DMS 273 (cell line): ENCODE data around the gene JAKMIP3.

Experiments
- DNase-seq: peaks from one replicate; lab custom pipeline; 2025; ENCODE audit not compliant: unreplicated experiment; lab: John Stamatoyannopoulos, UW

The JAKMIP3 gene

DNA sequence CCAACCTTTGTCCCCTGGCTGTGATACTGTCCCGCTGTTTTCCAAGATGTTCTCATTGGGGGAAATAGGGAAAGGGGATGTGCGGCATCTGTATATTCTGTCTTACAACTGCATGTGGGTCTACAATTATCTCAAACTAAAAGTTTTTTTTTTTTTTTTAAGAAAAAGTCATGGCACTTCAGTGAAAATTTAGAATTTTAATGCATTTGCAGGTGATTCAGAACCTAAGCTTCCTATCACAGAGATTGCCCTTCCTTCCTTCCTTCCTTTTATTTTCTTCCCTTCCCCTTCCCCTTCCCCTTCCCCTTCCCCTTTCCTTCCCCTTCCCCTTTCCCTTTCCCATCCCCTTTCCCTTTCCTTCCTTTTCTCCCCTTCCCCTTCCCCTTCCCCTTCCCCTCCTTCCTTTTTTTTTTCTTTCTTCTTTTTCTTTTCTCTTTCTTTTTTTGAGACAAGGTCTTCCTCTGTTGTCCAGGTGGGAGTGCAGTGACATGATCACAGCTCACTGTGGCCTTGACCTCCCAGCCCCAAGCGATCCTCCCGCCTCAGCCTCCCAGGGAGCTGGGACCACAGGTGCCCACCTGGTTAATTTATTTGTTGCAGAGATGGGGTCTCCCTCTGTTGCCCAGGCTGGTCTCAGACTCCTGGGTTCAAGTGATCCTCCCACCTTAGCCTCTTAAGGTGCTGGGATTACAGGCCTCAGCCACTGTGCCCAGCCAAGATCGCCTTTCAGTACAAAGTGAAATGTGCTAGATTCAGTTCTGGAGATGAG lies 32.0 kb downstream of the JAKMIP3 start:
- DNase-seq: no peak

- DNase-seq: no peak
These were observed 33.0 kb downstream of the JAKMIP3 start for GRCh38 chr10:132098539-132099388.

DNA sequence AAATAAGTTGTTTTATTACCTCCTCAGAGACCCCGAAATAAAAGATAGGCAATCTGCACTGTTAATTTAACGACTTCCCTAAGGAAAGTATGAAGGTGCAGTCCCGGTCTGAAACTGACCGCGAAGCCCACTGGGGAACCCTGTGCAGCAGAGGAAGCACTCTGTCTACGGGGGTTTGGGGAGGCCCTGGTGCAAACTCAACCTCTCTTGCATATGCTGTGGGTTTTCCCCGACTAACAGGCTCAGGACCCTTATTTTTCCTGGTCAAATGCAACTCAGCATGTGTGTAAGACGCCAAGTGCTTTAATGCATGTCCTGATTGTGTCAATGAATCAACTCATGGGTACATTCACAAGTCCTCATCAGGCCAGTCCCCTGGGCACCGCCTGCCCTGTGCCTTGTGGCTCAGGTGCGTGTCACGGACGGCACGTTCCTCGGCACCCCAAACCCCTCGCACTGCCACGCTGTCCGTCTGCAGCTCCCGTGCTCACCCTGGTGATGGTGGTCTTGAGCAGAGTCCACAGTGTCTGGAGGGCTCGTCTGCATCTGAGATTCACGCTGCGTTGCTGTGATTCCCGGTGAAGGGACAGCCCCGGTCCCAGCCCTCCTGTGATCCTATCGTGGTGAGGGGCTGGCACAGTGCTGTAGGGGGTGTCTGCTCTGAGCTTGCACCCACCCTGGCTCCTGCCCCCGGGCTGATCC lies 33.8 kb downstream of the JAKMIP3 start:
- no peak for DNase-seq

GRCh38 chr10:132100091-132100481 lies 34.3 kb downstream of the JAKMIP3 start:
- DNase-seq: no peak

GRCh38 chr10:132100556-132101349 lies 35.0 kb downstream of the JAKMIP3 start:
- DNase-seq: no peak

GRCh38 chr10:132101529-132101928 lies 35.8 kb downstream of the JAKMIP3 start:
- no peak for DNase-seq

- no peak for DNase-seq
These were observed 36.4 kb downstream of the JAKMIP3 start for GRCh38 chr10:132102071-132102716.

GRCh38 chr10:132102717-132103110 lies 37.0 kb downstream of the JAKMIP3 start:
- DNase-seq: no peak

- no peak for DNase-seq
These were observed 37.6 kb downstream of the JAKMIP3 start for GRCh38 chr10:132103116-132103910.

- DNase-seq: no peak
These were observed 38.3 kb downstream of the JAKMIP3 start for GRCh38 chr10:132104062-132104461.

- no peak for DNase-seq
These were observed 38.9 kb downstream of the JAKMIP3 start for GRCh38 chr10:132104471-132105301.

DNA sequence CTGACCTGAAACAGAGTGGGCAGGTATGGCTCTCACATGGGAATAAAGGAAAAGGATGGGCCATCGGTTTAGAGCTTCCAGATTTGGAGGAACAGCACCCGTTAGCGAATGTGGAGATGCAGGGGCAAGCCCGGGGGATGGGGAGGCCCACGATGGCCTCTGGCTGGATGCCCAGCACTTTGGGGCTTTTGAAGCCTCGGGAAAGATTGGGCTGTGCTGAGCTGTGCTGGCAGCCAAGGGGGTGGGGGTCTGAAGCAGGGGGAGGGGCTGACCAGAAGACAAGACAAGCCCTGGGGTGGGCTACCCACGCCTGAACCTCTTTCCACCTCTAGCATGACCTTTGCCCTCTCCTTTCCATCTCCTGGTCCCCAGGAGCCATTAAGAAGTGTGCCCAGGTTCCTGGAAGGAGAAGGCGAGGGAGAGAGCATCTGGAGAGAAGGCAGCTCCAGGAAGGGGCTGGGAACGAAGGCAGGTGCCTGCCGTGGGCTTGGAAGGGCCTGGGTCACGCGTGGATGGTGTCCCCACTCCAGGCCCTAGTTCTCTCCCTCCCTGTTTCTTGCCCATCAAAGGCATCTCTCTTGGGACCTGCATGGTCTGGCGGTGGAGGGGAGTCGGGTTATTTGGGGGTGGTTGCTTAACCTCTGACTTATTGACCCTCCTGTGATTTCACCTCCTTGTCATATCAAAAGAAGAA lies 39.7 kb downstream of the JAKMIP3 start:
- no peak for DNase-seq

DNA sequence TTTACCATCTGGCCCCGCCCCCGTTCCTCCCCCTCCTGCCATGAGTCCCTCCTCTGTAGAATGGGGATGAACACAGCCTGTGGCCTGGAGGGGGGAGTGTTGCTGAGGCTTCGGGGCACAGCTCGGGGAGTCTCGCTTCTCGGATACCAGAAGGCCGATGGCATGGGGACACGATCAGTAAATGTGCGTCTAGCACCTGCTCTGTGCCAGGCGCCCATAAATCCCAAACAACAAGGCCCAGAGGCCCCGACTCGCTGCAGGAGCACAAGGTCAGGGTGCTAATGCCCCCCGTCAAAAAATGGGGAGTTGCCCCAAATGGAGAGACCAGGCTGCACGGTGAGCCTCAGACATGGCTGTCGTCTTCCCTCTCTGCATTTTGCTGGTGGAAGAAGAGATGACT lies 40.7 kb downstream of the JAKMIP3 start:
- no peak for DNase-seq

DNA sequence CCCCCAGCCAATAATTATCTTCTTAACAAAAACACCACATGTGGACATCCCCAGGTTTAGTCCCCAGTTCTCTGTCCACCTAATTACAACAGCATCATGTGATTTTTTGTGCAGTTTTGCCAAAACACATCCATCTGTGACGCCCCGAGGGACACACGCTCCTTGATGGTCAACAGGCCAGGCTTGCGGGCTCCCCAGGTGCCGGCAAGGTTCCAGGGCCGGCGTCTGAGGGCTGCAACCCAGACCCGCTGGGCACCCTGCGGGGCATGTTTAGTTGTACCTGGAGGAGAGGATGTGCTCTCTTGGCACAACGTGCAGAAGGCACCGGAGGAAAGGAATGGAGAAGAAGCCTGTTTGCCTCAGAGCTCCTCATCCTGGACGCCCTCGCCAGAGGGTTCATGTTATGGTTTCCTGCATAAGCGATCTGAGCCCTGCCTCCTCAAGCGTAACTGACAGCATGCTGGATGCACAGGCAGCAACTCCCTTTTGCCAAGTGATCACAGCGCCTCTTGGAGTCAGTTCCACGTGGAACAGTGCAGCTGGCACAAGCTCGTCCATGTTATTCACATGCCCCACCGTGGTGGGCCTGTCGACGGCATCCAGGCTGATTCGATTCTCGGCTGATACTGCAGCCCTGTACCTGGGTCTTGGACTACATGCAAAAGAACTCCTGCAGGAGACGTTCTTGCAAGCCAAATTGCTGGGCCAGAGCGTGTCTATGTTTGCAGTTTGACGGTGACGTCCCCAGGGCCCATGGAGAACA lies 41.6 kb downstream of the JAKMIP3 start:
- peak; percentile 46 for DNase-seq

- no peak for DNase-seq
These were observed 42.5 kb downstream of the JAKMIP3 start for GRCh38 chr10:132107949-132108877.
